DMS153 (cell line): Measurements from ENCODE around the gene G3BP2.
"Not testable (repeated sequence)": the region's sequence is repeated elsewhere in the genome, so short reads cannot be mapped to it uniquely, and the experiment has no call there.

Source experiments
- DNase-seq: peaks from one replicate; lab custom pipeline; 2025; lab: John Stamatoyannopoulos, UW

The G3BP2 gene

DNA sequence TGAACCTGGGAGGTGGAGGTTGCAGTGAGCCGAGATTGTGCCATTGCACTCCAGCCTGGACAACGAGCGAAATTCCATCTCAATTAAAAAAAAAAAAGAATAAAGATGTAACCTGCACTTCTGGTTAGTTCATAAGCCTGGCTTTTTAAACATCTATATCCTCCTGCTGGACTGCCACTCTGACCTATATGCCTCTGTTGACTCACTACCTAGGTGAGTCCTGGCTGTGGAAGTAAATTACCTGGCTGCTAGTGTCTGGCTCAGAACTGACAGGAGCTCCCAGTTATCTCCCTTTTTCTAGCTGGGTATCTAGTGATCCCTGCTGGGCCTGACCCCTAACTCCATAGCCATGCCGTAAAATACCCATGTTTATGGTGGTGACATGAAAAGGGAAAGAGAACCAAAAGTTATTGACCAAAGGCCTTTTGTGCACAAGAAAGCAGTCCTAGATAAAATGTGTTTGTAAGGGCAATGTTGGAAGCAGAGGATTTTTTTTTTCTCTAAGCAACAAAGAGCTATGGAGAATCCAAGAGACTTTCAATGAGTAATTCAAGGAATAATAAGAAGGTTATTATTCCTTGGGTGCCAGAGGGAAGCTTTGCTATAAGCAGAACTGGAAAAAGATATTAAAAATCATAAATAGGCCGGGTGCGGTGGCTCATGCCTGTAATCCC is 10.4 kb upstream of the G3BP2 start:
- no peak for DNase-seq

GRCh38 chr4:75679876-75680575 is 6.8 kb upstream of the G3BP2 start:
- DNase-seq: no peak

DNA sequence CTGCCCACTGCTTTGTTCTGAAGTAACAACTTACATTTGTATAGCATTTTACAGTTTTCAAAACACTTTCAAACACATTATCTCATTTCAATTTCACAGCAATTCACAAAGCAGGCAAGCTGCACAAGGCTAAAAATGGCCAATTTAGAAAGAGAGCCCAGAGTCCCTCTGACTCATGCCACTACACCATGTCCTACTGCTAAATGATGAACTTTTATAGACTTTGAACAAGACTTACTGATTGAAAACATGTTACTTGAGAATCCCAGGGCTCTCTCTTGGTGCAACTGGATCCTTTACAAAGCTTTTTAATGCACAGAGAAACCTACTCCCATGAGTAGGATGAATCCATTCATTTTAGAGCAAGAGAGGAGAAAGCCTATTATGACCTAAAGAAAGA is 5.8 kb upstream of the G3BP2 start:
- DNase-seq: no peak

- no peak for DNase-seq
Measured at GRCh38 chr4:75678473-75678872, 5.3 kb upstream of the G3BP2 start.

DNA sequence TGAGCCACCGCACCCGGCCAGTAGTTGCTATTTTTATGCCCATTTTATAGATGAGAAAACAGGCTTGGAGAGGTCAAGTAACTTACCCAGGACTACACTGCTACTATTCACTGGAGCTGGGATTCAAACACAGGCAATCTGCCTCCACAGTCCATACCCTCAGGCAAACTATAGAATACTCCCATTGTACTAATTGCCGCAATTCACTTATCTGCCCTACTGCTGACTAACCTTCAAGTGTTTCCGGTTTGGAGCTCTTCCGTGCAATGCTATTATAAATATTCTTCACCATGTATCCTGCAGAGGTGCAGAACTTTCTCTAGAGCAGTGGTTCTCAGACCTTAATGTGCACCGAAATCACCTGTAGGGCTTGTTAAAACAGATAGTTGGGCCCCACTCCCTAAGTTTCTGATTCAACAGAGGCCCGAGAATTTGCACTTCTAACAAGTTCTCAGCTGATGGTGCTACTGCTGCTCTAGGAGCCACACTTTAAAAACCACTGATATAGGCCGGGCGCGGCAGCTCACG is 1.9 kb upstream of the G3BP2 start:
- no peak for DNase-seq

DNA sequence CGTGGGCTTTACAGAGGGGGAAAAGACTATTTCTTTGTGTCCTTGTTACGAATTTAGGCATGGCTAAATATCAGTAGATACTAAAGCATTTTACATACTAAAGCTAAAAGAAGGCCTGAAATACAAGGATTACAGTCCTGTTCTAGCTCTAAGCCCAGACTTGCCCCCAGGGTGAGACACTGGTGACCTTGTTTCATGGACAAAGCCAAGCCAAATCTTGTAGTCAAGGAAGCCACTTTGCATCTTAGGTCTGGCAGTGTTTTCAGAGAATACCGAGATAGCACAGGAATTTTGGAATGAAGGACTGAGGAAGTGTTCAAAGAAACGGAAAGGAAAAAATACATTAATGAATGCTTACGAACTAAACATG is 733 bp upstream of the G3BP2 start:
- DNase-seq: no peak

- no peak for DNase-seq
Measured at GRCh38 chr4:75672461-75673026, 667 bp downstream of the G3BP2 start.

- DNase-seq: no peak
Measured at GRCh38 chr4:75671802-75672421, 1.3 kb downstream of the G3BP2 start.

DNA sequence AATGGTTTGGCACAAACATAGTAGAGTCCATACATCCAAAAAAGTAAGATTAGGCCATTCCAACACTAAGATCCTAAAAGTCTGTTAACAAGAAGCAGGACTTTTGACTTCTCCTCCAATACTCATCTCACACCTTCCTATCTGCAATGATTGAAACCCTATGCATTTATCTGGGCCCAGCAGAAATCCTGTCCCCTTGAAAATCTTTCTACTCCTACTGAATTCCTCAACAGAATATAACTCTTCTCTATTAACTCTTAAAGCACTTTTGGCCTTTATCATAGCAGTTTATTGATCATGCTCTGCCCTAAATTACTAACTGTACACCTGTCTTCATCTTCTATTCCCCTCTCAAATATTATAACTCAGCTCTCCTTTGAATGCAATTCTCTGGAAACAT is 4.6 kb downstream of the G3BP2 start:
- no peak for DNase-seq

GRCh38 chr4:75667636-75668035 is 5.6 kb downstream of the G3BP2 start:
- DNase-seq: not testable (repeated sequence)

- DNase-seq: no peak
Measured at GRCh38 chr4:75666299-75666698, 6.9 kb downstream of the G3BP2 start.

DNA sequence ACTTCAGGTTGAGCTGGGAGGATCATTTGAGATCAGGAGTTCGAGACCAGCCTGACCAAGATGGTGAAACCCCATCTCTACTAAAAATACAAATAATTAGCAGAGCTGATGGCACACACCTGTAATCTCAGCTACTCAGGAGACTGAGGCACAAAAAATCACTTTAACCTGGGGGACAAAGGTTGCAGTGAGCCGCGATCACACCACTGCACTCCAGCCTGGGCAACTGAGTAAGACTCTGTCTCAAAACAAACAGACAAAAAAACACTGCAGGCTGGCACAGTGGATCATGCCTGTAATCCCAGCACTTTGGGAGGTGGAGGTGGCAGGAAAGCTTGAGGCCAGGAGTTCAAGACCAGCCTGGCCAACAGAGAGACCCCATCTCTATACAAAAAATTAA is 8.6 kb downstream of the G3BP2 start:
- not testable (repeated sequence) for DNase-seq

- no peak for DNase-seq
Measured at GRCh38 chr4:75662626-75663025, 10.6 kb downstream of the G3BP2 start.

DNA sequence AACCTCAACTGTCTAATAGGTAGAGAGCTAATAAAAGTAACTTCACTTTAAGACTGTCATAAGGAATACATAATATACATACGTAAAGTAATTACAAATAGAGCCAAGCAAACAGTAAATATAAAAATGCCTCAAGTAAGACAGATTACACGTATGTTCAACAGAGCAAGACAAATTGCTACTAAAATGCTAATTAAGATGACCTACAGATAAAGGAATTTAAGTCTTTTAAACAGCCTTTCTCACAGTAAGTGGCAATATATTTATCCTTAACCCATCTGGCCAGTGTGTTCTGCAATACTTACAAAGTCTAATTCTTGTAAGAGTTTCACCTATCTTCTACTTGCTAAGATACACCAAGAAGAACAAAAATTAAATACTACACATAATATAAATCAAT is 12.7 kb downstream of the G3BP2 start:
- DNase-seq: no peak

DNA sequence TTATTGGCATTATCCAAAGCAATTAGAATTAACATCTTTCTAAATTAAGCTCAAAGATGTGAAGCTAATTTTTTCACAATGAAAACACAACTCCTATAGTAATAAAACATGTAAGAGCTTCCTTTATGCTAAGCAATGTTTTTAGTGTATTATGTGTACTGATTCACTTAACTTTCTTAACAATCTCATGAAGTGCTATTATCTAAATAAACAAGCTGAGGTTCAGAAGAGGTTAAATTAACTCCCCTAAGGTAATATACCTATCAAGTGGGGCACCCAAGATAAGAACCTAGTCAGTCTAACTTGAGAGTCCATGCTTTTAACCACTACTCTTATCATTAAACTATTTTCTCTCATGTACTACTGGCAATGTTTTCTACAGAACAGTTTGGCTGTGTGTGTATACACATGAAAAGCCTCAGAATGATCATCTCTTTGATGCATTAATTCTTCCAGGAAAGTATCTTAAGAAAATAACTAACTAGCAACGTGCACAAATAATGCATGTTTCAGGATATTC is 13.6 kb downstream of the G3BP2 start:
- DNase-seq: no peak

GRCh38 chr4:75658876-75659275 is 14.3 kb downstream of the G3BP2 start:
- no peak for DNase-seq

DNA sequence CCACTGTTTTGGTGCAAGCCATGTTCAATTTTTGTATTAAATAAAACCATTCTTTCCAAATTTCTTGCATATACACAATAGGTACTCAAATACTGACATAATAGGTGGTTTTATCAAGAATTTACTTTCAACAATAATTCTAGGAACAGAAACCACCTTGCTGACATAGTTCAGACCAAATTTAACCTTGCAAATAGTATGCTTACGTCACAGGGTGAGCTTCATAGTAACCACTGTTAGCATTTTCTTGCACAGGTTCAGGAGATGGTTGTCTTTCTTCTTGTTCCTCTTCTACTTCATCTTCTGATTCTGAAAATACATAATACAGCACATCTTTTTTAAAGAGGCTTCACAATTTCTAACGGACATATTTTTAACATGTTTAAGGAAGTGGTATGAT is 17.6 kb downstream of the G3BP2 start:
- DNase-seq: no peak

DNA sequence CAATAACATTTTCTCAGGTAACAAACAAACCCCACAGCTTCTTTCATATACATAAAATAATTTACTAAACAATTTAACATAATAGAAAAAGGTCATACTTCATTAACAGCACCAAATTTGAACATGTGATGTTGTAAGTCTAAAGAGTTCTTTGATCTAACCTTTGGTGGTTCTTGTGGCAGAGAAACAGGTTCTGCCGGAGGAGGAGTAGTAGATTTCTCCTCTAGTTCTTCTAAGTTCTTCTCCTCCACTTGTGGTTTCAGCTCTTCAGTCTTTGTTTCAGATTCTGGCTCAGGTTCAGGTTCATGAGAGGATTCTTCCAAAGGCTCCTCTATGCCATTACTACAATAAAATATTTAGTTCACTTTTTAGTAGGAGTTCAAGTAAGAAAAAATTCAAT is 18.3 kb downstream of the G3BP2 start:
- DNase-seq: no peak

GRCh38 chr4:75653845-75654503 is 19.2 kb downstream of the G3BP2 start:
- DNase-seq: no peak

DNA sequence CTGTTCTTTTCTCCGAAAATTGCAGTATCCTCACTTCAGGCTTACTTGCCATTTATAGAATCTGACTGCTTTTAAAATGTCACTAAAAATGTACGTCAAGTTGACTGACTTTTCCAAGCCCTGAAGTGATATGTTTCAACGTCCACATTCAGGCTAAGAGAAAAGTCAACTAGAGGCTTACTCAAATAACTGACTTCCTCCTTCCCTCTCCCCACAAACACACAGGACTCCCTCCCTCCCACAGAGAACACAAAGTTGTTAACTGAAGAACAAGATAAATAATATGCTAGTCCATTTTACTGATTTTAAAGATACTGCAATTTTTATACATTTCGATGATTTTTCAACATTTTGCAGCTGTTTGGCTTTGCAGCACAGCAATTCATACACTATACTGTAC is 29.1 kb downstream of the G3BP2 start:
- no peak for DNase-seq

DNA sequence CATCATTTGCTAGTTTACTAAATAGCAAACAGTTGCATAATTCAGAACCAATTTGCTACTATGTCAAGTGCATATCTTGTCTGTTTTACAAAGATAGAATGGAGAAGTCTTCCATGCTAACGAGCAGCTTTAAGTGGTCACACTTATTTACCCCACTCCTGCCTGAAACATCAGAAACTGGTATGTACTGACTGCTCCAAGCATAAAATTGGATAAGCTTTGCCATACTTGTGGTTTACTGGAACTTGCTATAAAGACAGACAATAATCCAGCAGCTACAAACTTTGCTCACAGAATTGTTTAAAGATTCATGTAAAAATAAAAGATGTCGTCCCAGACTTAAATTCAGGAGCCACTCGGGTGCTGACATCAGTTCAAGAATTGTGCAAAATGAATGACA is 29.6 kb downstream of the G3BP2 start:
- no peak for DNase-seq

DNA sequence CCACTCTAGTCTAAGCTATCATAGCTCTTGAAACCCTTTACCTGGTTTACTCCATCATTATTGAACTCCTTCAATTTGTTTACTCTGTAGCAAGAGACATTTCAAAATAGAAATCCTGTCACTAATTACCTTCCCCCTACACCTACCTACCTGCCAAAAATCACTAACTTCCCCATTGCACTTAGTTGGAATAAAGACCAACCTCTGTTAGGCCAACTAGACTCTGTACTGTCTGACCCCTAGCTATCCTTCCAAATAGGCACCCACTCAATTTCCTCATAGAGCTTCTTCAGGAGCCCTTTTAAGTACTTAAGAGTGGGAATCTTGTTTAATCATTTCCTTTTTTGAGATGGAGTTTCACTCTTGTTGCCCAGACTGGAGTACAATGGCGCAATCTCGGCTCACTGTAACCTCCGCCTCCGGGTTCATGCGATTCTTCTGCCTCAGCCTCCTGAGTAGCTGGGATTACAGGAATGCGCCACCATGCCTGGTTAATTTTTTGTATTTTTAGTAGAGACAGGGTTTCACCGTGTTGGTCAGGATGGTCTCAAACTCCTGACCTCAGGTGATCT is 34.0 kb downstream of the G3BP2 start:
- no peak for DNase-seq
